Stomach (tissue), 4 donors: ENCODE measurements around the gene USP6NL.

Experiments
- POLR2AphosphoS5 ChIP-seq, 3 donors: sonication (generic); formaldehyde crosslinking; IDR thresholded peaks; one replicate each; pipeline ENCODE4 v1.6.1; 2016; ENCODE audit warnings: antibody characterized with exemption in 3 of 3
- TF ChIP-seq, protein P1 (sequence below), 7 experiments: fragments of 450-650 bp in 4 of 7; fragments of 200-600 bp in 3 of 7; sonication (generic) in 3 of 7; IDR thresholded peaks; one replicate each; pipeline ENCODE4 v1.5.1; 2016 to 2019; ENCODE audit warnings: antibody characterized with exemption in 7 of 7, control low read depth in 2 of 7, mild to moderate bottlenecking in 1 of 7

DNA sequence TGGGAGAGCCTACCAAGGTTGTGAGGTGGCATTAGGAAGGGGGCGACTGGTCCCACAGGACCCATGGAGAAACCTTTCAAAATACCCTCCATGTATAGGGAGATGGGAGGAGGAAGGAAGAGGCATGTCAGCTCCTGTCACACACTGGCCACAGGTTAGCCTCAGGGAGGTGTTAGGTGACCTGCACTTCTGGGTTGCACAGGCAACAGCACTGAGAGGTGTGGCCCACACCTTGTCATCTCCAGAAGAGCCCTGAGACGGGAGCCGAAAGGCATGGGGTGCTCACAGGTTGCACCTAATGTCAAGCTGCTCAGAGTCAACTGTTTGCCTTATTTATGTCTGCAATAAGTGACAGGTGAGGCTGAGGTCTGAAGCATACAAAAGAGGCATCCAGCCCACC lies 14.6 kb upstream of the USP6NL start:
- TF ChIP-seq POLR2AphosphoS5 (IDR thresholded peaks at IDR 0.05): no peak
- TF ChIP-seq, protein P1, sequence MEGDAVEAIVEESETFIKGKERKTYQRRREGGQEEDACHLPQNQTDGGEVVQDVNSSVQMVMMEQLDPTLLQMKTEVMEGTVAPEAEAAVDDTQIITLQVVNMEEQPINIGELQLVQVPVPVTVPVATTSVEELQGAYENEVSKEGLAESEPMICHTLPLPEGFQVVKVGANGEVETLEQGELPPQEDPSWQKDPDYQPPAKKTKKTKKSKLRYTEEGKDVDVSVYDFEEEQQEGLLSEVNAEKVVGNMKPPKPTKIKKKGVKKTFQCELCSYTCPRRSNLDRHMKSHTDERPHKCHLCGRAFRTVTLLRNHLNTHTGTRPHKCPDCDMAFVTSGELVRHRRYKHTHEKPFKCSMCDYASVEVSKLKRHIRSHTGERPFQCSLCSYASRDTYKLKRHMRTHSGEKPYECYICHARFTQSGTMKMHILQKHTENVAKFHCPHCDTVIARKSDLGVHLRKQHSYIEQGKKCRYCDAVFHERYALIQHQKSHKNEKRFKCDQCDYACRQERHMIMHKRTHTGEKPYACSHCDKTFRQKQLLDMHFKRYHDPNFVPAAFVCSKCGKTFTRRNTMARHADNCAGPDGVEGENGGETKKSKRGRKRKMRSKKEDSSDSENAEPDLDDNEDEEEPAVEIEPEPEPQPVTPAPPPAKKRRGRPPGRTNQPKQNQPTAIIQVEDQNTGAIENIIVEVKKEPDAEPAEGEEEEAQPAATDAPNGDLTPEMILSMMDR (IDR thresholded peaks at IDR 0.05): no peak
